ENCODE results near the gene TNFSF15.

Gene TNFSF15

DNA sequence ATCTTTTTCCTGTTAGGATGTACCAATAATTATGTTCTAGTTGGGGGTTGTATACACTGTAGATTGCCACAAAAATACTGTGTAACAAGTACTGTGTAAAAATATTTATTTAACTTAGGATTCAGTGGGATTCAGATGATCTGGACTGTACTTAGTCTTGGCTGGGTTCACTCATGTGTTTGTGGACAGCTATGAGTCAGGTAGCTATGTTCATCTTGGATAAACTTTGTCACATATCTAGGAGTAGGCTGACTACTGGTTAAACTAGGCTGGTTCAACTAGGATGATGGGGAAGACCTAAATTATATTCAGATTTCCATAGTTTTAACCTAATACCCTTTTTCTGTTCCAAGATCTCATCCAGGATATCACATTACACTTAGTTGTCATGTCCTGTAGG is 32.1 kb upstream of the TNFSF15 start:
- POLR2A ChIA-PET: no interaction called here
- no peak for TF ChIP-seq KLF7 (tag by site-specific recombination; IDR thresholded peaks at IDR 0.05; ENCODE audit: borderline replicate concordance)
- TF ChIP-seq SALL2 (tag by site-specific recombination; IDR thresholded peaks at IDR 0.05; ENCODE audit: borderline replicate concordance): no peak
- TF ChIP-seq TRIM28 (IDR thresholded peaks at IDR 0.05; ENCODE audit: borderline replicate concordance, low read length): no peak
- TF ChIP-seq OSR2 (tag by site-specific recombination; IDR thresholded peaks at IDR 0.05): no peak
- TF ChIP-seq, protein P1, sequence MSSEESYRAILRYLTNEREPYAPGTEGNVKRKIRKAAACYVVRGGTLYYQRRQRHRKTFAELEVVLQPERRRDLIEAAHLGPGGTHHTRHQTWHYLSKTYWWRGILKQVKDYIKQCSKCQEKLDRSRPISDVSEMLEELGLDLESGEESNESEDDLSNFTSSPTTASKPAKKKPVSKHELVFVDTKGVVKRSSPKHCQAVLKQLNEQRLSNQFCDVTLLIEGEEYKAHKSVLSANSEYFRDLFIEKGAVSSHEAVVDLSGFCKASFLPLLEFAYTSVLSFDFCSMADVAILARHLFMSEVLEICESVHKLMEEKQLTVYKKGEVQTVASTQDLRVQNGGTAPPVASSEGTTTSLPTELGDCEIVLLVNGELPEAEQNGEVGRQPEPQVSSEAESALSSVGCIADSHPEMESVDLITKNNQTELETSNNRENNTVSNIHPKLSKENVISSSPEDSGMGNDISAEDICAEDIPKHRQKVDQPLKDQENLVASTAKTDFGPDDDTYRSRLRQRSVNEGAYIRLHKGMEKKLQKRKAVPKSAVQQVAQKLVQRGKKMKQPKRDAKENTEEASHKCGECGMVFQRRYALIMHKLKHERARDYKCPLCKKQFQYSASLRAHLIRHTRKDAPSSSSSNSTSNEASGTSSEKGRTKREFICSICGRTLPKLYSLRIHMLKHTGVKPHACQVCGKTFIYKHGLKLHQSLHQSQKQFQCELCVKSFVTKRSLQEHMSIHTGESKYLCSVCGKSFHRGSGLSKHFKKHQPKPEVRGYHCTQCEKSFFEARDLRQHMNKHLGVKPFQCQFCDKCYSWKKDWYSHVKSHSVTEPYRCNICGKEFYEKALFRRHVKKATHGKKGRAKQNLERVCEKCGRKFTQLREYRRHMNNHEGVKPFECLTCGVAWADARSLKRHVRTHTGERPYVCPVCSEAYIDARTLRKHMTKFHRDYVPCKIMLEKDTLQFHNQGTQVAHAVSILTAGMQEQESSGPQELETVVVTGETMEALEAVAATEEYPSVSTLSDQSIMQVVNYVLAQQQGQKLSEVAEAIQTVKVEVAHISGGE (tag by site-specific recombination; conservative IDR thresholded peaks at IDR 0.05; ENCODE audit: low read depth): no peak
- no peak for TF ChIP-seq ZNF544 (tag by site-specific recombination; IDR thresholded peaks at IDR 0.05)
- no peak for TF ChIP-seq GLI2 (tag by site-specific recombination; IDR thresholded peaks at IDR 0.05; ENCODE audit: borderline replicate concordance, low read depth)
- TF ChIP-seq ZBTB17 (tag by site-specific recombination; IDR thresholded peaks at IDR 0.05): no peak
- no peak for TF ChIP-seq ZNF394 (tag by site-specific recombination; IDR thresholded peaks at IDR 0.05; ENCODE audit: borderline replicate concordance)
- TF ChIP-seq ZNF658 (tag by site-specific recombination; IDR thresholded peaks at IDR 0.05): no peak
- no peak for TF ChIP-seq ZNF791 (tag by site-specific recombination; IDR thresholded peaks at IDR 0.05)
- no peak for TF ChIP-seq ZNF473 (tag by site-specific recombination; IDR thresholded peaks at IDR 0.05)
- H3K4me3 ChIP-seq (ENCODE audit: low read depth, low read length): no peak overlapping the region
- CTCF ChIA-PET: no interaction called here
- no peaks in the 10 kb centered on the region for H3K9me3 ChIP-seq (ENCODE audit: control insufficient read depth, insufficient read depth, low read depth, low read length)
- no peak overlapping the region for H3K27ac ChIP-seq (ENCODE audit: extremely low read depth, low read depth, low read length)
- no peaks in the 10 kb centered on the region for H3K36me3 ChIP-seq (ENCODE audit: control insufficient read depth in 2 of 2, insufficient read depth in 1 of 2, low read length in 2 of 2)
- H3K4me1 ChIP-seq (ENCODE audit: control insufficient read depth, insufficient read depth, low read length): no peaks in the 10 kb centered on the region

DNA sequence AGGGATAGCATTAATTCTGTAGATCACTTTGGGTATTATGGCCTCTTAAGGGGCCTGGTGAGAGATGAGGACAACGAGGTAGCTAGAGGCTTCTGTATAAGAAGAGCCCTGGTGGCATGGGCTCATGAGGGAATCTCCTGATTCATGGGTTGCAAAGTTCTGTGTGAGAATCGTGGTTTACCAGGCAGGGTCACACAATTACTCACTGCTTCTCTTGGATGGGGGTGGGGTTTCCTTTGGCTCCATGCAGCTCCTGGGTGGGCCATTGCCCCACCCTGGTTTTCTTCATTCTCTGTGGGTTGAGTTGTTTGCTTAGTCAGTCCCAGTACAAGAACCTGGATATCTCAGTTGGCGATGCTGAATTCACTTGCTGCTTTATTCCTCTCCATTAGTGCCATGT is 30.9 kb upstream of the TNFSF15 start:
- Histone ChIP-seq H3K27ac (ENCODE audit: extremely low read depth, low read depth, low read length) (no peak overlapping the region), H3K9me3 (ENCODE audit: control insufficient read depth, insufficient read depth, low read depth, low read length) (no peaks in the 10 kb centered on the region), H3K4me3 (ENCODE audit: low read depth, low read length) (no peak overlapping the region), H3K4me1 (ENCODE audit: control insufficient read depth, insufficient read depth, low read length) (no peaks in the 10 kb centered on the region), H3K36me3 (ENCODE audit: control insufficient read depth in 2 of 2, insufficient read depth in 1 of 2, low read length in 2 of 2) (no peaks in the 10 kb centered on the region)
- TF ChIP-seq ZNF510 (tag by site-specific recombination; IDR thresholded peaks at IDR 0.05; ENCODE audit: insufficient replicate concordance) (no peak), HOXC10 (CRISPR knock-in tag; IDR thresholded peaks at IDR 0.05) (no peak), SP3 (tag by site-specific recombination; IDR thresholded peaks at IDR 0.05) (no peak), KLF9 (tag by site-specific recombination; IDR thresholded peaks at IDR 0.05; ENCODE audit: low read depth) (no peak), TCF7L2 (IDR thresholded peaks at IDR 0.05; ENCODE audit: borderline replicate concordance, low read depth, low read length) (no peak), ZNF133 (tag by site-specific recombination; IDR thresholded peaks at IDR 0.05) (no peak), ZNF404 (tag by site-specific recombination; IDR thresholded peaks at IDR 0.05) (no peak), ZNF660 (tag by site-specific recombination; IDR thresholded peaks at IDR 0.05) (no peak), ZNF701 (tag by site-specific recombination; IDR thresholded peaks at IDR 0.05) (no peak), ZNF707 (tag by site-specific recombination; IDR thresholded peaks at IDR 0.05) (no peak), ZNF24 (tag by site-specific recombination; IDR thresholded peaks at IDR 0.05) (no peak), BCL11B (tag by site-specific recombination; IDR thresholded peaks at IDR 0.05; ENCODE audit: low read depth) (no peak), ZNF585B (tag by site-specific recombination; IDR thresholded peaks at IDR 0.05) (no peak), ZNF830 (tag by site-specific recombination; IDR thresholded peaks at IDR 0.05; ENCODE audit: low read depth) (no peak), ZNF416 (tag by site-specific recombination; IDR thresholded peaks at IDR 0.05) (no peak), ZNF501 (tag by site-specific recombination; IDR thresholded peaks at IDR 0.05) (no peak), ZNF549 (tag by site-specific recombination; IDR thresholded peaks at IDR 0.05) (no peak)
- TF ChIP-seq, protein P2, sequence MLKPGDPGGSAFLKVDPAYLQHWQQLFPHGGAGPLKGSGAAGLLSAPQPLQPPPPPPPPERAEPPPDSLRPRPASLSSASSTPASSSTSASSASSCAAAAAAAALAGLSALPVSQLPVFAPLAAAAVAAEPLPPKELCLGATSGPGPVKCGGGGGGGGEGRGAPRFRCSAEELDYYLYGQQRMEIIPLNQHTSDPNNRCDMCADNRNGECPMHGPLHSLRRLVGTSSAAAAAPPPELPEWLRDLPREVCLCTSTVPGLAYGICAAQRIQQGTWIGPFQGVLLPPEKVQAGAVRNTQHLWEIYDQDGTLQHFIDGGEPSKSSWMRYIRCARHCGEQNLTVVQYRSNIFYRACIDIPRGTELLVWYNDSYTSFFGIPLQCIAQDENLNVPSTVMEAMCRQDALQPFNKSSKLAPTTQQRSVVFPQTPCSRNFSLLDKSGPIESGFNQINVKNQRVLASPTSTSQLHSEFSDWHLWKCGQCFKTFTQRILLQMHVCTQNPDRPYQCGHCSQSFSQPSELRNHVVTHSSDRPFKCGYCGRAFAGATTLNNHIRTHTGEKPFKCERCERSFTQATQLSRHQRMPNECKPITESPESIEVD (tag by site-specific recombination; IDR thresholded peaks at IDR 0.05): no peak
- TF ChIP-seq, protein P3, sequence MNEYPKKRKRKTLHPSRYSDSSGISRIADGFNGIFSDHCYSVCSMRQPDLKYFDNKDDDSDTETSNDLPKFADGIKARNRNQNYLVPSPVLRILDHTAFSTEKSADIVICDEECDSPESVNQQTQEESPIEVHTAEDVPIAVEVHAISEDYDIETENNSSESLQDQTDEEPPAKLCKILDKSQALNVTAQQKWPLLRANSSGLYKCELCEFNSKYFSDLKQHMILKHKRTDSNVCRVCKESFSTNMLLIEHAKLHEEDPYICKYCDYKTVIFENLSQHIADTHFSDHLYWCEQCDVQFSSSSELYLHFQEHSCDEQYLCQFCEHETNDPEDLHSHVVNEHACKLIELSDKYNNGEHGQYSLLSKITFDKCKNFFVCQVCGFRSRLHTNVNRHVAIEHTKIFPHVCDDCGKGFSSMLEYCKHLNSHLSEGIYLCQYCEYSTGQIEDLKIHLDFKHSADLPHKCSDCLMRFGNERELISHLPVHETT (tag by site-specific recombination; IDR thresholded peaks at IDR 0.05): no peak
- ChIA-PET CTCF (no interaction called here), POLR2A (no interaction called here)
